ENCODE results near the gene GALNT2. TPM values are rescaled to one million over a fixed set of nuclear protein-coding genes. Genes with fewer than 3 reads are reported as not detected.

The GALNT2 gene
- total and polyA plus RNA-seq, 2 of the 13 experiments (the other 11 are each of a cell fraction or from before 2014, with no cell fraction given), result 39.3 to 39.6 TPM

DNA sequence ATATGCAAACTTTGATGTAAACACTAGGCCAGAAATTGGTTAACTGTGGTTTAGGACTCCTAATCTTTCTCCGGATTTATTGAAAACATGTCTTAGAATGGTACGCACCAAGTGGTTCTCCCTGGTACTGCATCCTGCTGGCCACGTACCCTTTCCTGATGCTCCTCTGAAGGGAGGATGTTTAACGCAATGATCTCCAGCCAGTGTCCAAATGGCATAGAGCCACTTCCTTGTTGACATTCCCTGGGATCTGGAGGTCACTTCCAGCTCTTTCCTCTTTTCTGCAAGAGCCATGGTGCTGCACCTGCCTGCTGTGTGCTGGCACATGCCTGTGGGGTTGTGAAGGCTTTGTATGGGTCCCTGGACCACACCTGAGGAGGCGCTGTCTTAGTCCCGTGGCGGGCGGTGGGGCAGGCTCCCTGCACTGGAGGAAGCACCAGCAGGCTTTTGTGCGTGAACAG lies 53.9 kb downstream of the GALNT2 start (continued):
- TF ChIP-seq, protein P1, sequence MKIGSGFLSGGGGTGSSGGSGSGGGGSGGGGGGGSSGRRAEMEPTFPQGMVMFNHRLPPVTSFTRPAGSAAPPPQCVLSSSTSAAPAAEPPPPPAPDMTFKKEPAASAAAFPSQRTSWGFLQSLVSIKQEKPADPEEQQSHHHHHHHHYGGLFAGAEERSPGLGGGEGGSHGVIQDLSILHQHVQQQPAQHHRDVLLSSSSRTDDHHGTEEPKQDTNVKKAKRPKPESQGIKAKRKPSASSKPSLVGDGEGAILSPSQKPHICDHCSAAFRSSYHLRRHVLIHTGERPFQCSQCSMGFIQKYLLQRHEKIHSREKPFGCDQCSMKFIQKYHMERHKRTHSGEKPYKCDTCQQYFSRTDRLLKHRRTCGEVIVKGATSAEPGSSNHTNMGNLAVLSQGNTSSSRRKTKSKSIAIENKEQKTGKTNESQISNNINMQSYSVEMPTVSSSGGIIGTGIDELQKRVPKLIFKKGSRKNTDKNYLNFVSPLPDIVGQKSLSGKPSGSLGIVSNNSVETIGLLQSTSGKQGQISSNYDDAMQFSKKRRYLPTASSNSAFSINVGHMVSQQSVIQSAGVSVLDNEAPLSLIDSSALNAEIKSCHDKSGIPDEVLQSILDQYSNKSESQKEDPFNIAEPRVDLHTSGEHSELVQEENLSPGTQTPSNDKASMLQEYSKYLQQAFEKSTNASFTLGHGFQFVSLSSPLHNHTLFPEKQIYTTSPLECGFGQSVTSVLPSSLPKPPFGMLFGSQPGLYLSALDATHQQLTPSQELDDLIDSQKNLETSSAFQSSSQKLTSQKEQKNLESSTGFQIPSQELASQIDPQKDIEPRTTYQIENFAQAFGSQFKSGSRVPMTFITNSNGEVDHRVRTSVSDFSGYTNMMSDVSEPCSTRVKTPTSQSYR (CRISPR knock-in tag; IDR thresholded peaks at IDR 0.05; ENCODE audit: borderline replicate concordance), result no peak
- TF ChIP-seq ZFP36L2 (CRISPR knock-in tag; IDR thresholded peaks at IDR 0.05) (no peak), PTBP1 (IDR thresholded peaks at IDR 0.05; ENCODE audit: low read depth, low read length, poor library complexity, severe bottlenecking) (no peak), KDM5B (CRISPR knock-in tag; IDR thresholded peaks at IDR 0.05; ENCODE audit: borderline replicate concordance) (no peak), ISL2 (CRISPR knock-in tag; IDR thresholded peaks at IDR 0.05) (no peak), MAF1 (CRISPR knock-in tag; IDR thresholded peaks at IDR 0.05; ENCODE audit: borderline replicate concordance) (no peak), SNAPC2 (CRISPR knock-in tag; IDR thresholded peaks at IDR 0.05) (no peak), ZNF773 (CRISPR knock-in tag; IDR thresholded peaks at IDR 0.05; ENCODE audit: borderline replicate concordance) (no peak), CEBPB (IDR thresholded peaks at IDR 0.05; ENCODE audit: borderline replicate concordance, low read depth, low read length) (peak; percentile 31; the same call in 1 of the 2 replicates), ETV5 (CRISPR knock-in tag; IDR thresholded peaks at IDR 0.05; ENCODE audit: borderline replicate concordance) (peak; percentile 50; the same call in 1 of the 2 replicates), DNMT3B (CRISPR knock-in tag; conservative IDR thresholded peaks at IDR 0.05) (no peak), ZNF44 (CRISPR knock-in tag; IDR thresholded peaks at IDR 0.05) (no peak), ZNF451 (CRISPR knock-in tag; IDR thresholded peaks at IDR 0.05) (no peak), ZNF652 (CRISPR knock-in tag; IDR thresholded peaks at IDR 0.05; ENCODE audit: borderline replicate concordance, low read depth) (no peak), KDM2A (CRISPR knock-in tag; IDR thresholded peaks at IDR 0.05; ENCODE audit: borderline replicate concordance, low read depth) (peak; percentile 33; the same call in 1 of the 2 replicates)
- TF ChIP-seq, protein P2, sequence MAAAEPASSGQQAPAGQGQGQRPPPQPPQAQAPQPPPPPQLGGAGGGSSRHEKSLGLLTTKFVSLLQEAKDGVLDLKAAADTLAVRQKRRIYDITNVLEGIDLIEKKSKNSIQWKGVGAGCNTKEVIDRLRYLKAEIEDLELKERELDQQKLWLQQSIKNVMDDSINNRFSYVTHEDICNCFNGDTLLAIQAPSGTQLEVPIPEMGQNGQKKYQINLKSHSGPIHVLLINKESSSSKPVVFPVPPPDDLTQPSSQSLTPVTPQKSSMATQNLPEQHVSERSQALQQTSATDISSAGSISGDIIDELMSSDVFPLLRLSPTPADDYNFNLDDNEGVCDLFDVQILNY (CRISPR knock-in tag; conservative IDR thresholded peaks at IDR 0.05), result no peak
- TF ChIP-seq, protein P3, sequence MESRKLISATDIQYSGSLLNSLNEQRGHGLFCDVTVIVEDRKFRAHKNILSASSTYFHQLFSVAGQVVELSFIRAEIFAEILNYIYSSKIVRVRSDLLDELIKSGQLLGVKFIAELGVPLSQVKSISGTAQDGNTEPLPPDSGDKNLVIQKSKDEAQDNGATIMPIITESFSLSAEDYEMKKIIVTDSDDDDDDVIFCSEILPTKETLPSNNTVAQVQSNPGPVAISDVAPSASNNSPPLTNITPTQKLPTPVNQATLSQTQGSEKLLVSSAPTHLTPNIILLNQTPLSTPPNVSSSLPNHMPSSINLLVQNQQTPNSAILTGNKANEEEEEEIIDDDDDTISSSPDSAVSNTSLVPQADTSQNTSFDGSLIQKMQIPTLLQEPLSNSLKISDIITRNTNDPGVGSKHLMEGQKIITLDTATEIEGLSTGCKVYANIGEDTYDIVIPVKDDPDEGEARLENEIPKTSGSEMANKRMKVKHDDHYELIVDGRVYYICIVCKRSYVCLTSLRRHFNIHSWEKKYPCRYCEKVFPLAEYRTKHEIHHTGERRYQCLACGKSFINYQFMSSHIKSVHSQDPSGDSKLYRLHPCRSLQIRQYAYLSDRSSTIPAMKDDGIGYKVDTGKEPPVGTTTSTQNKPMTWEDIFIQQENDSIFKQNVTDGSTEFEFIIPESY (CRISPR knock-in tag; IDR thresholded peaks at IDR 0.05), result peak; percentile 95
- TF ChIP-seq, protein P4, sequence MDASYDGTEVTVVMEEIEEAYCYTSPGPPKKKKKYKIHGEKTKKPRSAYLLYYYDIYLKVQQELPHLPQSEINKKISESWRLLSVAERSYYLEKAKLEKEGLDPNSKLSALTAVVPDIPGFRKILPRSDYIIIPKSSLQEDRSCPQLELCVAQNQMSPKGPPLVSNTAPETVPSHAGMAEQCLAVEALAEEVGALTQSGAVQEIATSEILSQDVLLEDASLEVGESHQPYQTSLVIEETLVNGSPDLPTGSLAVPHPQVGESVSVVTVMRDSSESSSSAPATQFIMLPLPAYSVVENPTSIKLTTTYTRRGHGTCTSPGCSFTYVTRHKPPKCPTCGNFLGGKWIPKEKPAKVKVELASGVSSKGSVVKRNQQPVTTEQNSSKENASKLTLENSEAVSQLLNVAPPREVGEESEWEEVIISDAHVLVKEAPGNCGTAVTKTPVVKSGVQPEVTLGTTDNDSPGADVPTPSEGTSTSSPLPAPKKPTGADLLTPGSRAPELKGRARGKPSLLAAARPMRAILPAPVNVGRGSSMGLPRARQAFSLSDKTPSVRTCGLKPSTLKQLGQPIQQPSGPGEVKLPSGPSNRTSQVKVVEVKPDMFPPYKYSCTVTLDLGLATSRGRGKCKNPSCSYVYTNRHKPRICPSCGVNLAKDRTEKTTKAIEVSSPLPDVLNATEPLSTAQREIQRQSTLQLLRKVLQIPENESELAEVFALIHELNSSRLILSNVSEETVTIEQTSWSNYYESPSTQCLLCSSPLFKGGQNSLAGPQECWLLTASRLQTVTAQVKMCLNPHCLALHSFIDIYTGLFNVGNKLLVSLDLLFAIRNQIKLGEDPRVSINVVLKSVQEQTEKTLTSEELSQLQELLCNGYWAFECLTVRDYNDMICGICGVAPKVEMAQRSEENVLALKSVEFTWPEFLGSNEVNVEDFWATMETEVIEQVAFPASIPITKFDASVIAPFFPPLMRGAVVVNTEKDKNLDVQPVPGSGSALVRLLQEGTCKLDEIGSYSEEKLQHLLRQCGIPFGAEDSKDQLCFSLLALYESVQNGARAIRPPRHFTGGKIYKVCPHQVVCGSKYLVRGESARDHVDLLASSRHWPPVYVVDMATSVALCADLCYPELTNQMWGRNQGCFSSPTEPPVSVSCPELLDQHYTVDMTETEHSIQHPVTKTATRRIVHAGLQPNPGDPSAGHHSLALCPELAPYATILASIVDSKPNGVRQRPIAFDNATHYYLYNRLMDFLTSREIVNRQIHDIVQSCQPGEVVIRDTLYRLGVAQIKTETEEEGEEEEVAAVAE (CRISPR knock-in tag; IDR thresholded peaks at IDR 0.05; ENCODE audit: borderline replicate concordance), result no peak
- TF ChIP-seq, protein P5, sequence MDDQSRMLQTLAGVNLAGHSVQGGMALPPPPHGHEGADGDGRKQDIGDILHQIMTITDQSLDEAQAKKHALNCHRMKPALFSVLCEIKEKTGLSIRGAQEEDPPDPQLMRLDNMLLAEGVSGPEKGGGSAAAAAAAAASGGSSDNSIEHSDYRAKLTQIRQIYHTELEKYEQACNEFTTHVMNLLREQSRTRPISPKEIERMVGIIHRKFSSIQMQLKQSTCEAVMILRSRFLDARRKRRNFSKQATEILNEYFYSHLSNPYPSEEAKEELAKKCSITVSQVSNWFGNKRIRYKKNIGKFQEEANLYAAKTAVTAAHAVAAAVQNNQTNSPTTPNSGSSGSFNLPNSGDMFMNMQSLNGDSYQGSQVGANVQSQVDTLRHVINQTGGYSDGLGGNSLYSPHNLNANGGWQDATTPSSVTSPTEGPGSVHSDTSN (CRISPR knock-in tag; IDR thresholded peaks at IDR 0.05; ENCODE audit: borderline replicate concordance), result no peak

All from HepG2 (cell line).